GM18505 (cell line): Measurements from ENCODE around the gene VEGFC.

Experiments
- ATAC-seq: cut with Tn5 transposase; IDR thresholded peaks from one replicate; pipeline ENCODE4 v1.9.1; 2021; ENCODE audit not compliant: unreplicated experiment
- POLR2A ChIP-seq: IDR thresholded peaks from 4 replicates; pipeline ENCODE4 v1.6.1; 2011; ENCODE audit warnings: borderline replicate concordance; ENCODE audit not compliant: insufficient read depth, insufficient read length; ENCODE audit errors: extremely low read depth

The VEGFC gene

GRCh38 chr4:176792326-176793059 is at the start of gene VEGFC:
TSS of gene VEGFC (minus strand) at chr4:176792922. CDS start at chr4:176792311, 611 bp downstream.
- no peak for TF ChIP-seq POLR2A
- peak; percentile 89 for ATAC-seq

GRCh38 chr4:176841711-176842112 is 49.0 kb upstream of the VEGFC start:
- no peak for ATAC-seq

GRCh38 chr4:176840166-176840565 is 47.4 kb upstream of the VEGFC start:
- no peak for TF ChIP-seq POLR2A
- ATAC-seq = no peak

More at GRCh38 chr4:176841711-176842112, 49.0 kb upstream of the VEGFC start:
- TF ChIP-seq POLR2A = no peak

DNA sequence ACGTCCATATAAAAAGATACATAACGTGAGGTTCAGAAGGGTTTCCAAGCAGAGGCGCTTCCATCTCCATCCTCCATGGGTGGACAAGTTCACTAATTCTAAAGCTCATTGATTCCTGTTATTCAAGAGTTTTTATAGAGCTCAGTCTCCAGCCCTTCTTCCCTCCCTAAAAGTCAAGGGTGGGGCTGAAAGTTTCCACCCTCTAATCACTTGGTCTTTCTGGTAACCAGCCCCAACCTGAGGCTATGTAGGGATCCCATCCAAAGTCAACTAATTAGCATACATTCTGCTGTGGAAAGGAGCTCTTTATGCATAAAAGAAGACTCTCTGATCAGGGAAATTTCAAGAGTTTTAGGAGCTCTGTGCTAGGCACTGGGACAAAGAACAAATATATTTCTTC is 46.9 kb upstream of the VEGFC start:
- TF ChIP-seq POLR2A = no peak
- ATAC-seq = no peak

DNA sequence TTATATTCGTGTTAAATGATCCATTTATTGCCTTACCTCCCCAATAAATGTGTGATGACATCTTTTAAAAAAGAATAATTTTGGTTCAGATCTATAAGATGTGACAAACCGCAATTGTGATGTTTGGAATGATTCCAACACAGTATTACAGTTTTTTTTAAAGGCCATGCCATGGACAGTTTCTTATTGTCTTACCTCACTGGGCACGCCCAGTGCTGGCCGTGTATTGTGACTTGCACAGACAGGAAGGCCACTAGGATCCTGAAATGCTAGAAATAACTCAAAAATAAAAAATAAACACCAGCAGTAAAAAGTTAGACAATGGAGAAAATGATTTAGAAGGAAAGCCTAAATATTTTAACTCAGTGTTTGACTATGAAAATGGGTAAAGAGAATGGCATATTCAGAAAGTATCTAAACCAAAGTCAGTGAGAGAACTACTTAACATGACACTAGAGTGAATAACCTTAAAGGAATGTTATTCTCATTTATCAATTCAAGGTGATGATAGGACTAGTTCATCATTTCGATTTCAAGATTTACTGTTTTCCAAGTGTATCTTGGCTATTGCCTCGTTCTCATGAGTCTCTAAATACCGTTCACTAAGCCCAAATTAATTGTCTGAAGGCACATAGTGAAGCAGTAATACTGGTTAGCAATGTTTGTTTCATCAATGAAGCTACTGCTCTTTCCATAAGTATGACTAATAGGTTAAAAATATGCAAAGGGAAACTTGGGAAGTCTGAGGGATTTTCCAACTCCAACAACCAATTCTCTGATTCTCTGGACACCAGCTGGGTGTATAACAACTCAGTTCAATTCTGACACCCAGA is 46.1 kb upstream of the VEGFC start:
- no peak for TF ChIP-seq POLR2A
- no peak for ATAC-seq

DNA sequence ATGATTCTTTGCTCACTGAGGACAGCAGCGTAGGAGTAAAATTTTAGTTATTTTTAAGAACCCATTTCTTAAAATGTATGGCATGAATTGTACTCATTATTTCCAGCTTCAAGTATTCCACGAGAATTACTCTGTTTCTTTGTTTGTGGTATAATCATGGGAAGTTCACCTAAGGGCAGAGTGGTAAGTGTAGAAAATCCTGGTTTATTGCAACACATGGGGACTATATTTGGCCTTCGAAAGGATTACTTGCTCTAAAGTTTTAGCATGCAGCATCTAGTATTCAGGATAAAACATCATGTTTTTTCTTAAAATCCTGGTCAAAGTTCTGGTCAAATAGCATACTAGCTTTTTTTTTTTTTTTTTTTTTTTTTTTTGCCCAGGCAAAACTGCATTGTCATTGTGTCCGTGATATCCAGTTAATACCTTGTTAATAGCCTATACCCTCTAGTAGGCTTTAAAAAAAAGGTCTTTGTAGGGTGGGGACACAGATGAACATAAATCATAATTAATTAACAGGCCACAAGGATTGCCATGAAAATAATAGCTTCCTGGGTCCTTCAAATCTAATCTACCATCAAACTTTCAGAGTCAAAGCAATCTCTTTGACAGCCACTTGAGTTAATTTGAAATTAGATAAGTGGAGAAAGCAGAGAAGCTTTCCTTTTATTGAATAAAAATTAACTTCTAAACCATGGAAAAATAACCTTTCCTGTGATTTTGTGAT is 44.6 kb upstream of the VEGFC start:
- TF ChIP-seq POLR2A = no peak

DNA sequence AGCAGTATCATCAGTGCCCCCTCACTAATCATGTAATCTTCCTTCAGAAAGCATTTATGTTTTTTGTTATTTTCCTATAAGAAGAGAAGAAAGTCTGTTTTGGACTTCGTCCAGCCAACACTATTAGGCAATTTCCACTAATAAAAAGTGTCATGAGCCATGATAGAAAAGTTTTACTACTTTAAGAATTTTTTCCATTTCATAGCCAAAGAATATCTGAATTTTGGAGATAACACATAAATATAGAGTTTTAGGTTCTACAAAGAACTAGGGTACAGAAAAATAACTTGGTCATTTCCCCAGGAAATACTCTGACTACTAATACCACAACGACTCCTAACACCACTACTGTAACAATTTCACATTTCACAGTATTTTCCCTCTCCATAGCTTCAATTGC is 41.8 kb upstream of the VEGFC start:
- ATAC-seq = no peak
- no peak for TF ChIP-seq POLR2A

More for the DNA sequence above, 44.6 kb upstream of the VEGFC start:
- no peak for ATAC-seq

DNA sequence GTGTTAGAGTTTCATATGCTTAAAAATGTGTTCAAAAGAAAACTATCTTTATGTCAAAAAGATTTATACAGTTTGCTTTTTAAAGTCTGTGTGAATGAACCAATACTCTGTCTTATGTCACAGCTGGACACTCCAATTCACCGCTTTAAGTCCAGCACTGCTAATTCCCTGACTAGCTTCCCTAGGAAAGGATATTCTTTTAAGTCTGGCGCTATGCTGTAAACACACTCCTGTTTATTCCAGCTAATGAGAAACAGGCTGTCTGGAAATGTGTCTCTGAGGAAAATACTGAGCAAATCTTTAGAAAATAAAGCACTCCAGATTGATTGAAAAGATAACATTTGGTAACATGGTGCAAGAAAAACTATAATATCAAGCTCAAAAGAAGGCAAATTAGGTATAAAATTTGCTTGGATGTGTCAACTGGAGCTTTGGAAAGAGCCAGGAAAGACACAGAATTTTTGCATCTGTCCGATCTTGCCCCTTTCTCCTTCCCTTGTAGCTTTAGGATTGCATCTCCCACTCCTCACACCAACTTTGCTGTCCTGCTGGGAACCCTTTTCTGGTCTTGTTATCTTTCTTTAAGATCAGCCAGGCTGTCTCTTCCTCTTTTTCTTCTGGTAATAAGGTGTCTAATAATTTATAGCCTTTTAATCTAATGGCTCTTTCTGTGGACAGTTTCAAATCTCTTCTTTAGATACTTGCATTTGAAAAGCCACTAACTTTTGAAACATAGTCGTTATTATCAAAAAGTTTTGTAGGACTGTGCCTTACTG is 40.9 kb upstream of the VEGFC start:
- no peak for ATAC-seq
- TF ChIP-seq POLR2A = no peak

- ATAC-seq = no peak
- no peak for TF ChIP-seq POLR2A
These were observed 38.2 kb upstream of the VEGFC start for GRCh38 chr4:176830971-176831370.

DNA sequence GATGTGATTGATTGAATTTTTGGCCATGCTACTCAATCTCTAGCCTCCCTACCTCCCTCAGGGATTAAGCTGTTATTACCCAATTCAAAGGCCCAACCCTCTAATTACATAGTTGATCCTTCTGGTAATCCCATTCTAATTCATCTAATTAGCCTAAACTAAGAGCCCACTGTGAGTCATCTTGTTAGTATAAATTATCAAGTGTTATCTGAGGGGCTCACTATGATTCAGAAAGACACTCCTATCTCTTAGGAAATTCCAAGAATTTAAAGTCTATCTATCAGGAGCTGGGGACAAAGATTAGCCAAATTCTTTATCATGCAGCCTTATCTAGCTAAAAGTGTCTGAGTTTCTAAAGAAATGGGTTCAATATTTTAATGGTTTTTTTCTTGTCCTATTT is 32.9 kb upstream of the VEGFC start:
- ATAC-seq = no peak

DNA sequence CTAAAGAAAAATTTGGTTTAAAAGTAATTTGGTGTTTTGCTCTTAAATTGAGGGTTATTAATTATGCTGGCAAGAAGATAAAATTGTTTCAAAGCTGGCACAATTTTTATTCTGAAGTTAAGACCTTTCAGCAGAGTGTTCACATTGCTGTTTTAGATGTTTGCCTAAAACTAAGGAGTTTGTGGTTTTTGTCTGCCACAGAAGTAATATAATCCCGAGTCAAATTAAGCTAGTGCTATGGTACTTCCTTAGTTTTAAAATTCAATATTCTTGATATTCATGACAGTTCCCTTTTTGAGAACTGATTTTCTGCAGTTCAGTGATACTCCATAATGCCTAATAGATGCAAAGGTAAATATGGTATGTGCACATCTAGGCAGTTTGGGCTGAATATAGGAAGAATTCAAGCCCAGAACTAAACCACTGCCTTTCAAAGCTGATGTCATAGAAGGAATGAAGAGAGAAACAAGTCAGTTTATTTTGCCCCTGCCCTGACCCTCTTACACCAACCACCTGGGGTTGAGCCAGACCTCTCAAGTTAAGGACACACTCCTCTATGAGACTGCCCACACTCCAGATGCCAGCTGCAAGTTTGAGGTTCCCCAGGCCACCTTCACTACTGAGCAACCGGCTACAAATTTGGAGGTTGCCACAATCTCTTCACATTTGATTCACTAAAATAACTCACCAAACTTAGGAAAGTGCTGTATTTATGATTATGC is 32.1 kb upstream of the VEGFC start:
- no peak for TF ChIP-seq POLR2A
- no peak for ATAC-seq

More for the DNA sequence above, 32.9 kb upstream of the VEGFC start:
- TF ChIP-seq POLR2A = no peak

GRCh38 chr4:176818531-176818930 is 25.8 kb upstream of the VEGFC start:
- no peak for ATAC-seq
- no peak for TF ChIP-seq POLR2A

DNA sequence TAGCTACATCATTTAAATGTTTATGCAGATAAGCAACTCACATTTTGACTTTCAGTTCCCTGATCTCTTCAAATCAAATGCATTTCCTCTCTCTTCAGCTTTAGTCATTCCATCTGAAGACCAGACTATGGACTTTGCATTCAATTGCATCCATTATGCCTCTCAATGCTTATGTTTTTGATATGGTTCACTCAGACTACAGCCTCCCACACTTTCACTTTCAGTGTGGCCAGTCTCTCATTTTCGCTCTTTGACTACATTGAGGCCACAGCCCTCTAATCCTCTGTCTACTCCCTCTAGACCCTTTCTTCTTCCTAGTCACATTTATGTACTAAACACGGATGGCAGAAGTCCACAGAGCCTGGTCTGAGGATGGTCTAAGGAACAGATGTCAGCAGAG is 24.5 kb upstream of the VEGFC start:
- no peak for ATAC-seq
- no peak for TF ChIP-seq POLR2A

GRCh38 chr4:176814770-176815169 is 22.0 kb upstream of the VEGFC start:
- no peak for TF ChIP-seq POLR2A
- no peak for ATAC-seq
